Neural progenitor cell (in vitro differentiated cells): ENCODE measurements around the gene CBFA2T3. TPM values are rescaled to one million over a fixed set of nuclear protein-coding genes. Genes with fewer than 3 reads are reported as not detected.

Experiments used
- DNase-seq: peaks from one replicate; pipeline ENCODE4 v3.0.0-alpha.2; 2016; ENCODE audit warnings: low spot score
- H2AFZ ChIP-seq: fragments of 200-600 bp; sonication (generic); replicated peaks from 2 replicates; pipeline ENCODE4 v1.6.1; 2016; ENCODE audit warnings: antibody characterized with exemption
- H3F3A ChIP-seq: fragments of 200-600 bp; sonication (generic); 2 replicates; pipeline ENCODE4 v1.6.1; 2016; ENCODE audit warnings: antibody characterized with exemption, low read depth
- H3K27ac ChIP-seq: fragments of 200-600 bp; sonication (generic); 2 replicates; pipeline ENCODE4 v1.5.1; 2016; ENCODE audit warnings: mild to moderate bottlenecking
- H3K27me3 ChIP-seq: fragments of 200-600 bp; sonication (generic); 2 replicates; pipeline ENCODE4 v1.6.1; 2016; ENCODE audit warnings: mild to moderate bottlenecking, moderate library complexity
- H3K36me3 ChIP-seq: fragments of 200-600 bp; sonication (generic); 2 replicates; pipeline ENCODE4 v1.5.1; 2016
- H3K4me1 ChIP-seq: fragments of 200-600 bp; sonication (generic); 2 replicates; pipeline ENCODE4 v1.6.1; 2016; ENCODE audit warnings: mixed run types
- H3K4me2 ChIP-seq: fragments of 200-600 bp; sonication (generic); 2 replicates; pipeline ENCODE4 v1.6.1; 2016
- H3K4me3 ChIP-seq: fragments of 200-600 bp; sonication (generic); 2 replicates; pipeline ENCODE4 v1.5.1; 2016
- H3K79me2 ChIP-seq: fragments of 200-600 bp; sonication (generic); 2 replicates; pipeline ENCODE4 v1.6.1; 2016; ENCODE audit warnings: low read depth
- H3K9ac ChIP-seq: fragments of 200-600 bp; sonication (generic); 2 replicates; pipeline ENCODE4 v1.6.1; 2016
- H3K9me3 ChIP-seq: fragments of 200-600 bp; sonication (generic); 2 replicates; pipeline ENCODE4 v1.5.1; 2016; ENCODE audit warnings: low read depth
- H4K20me1 ChIP-seq: fragments of 200-600 bp; sonication (generic); 2 replicates; pipeline ENCODE4 v1.6.1; 2016; ENCODE audit warnings: low read depth
- H3K27ac Mint-ChIP-seq: 3 replicates; pipeline ENCODE4 v1.8.0; 2021; ENCODE audit warnings: mixed read lengths
- H3K27me3 Mint-ChIP-seq: 2 replicates; pipeline ENCODE4 v1.8.0; 2022; ENCODE audit warnings: low read depth, mild to moderate bottlenecking, inconsistent platforms, moderate library complexity, mixed read lengths; ENCODE audit not compliant: insufficient read depth
- H3K36me3 Mint-ChIP-seq: 3 replicates; pipeline ENCODE4 v1.8.0; 2021; ENCODE audit warnings: mixed read lengths
- H3K4me1 Mint-ChIP-seq: 3 replicates; pipeline ENCODE4 v1.8.0; 2021; ENCODE audit warnings: mixed read lengths
- H3K4me3 Mint-ChIP-seq: 3 replicates; pipeline ENCODE4 v1.8.0; 2021; ENCODE audit warnings: mild to moderate bottlenecking, moderate library complexity, mixed read lengths
- H3K9me3 Mint-ChIP-seq: 3 replicates; pipeline ENCODE4 v1.8.0; 2020; ENCODE audit warnings: mixed read lengths
- EZH2 ChIP-seq: fragments of 200-600 bp; sonication (generic); IDR thresholded peaks from 2 replicates; pipeline ENCODE4 v1.6.1; 2017; ENCODE audit warnings: antibody characterized with exemption, mild to moderate bottlenecking, moderate library complexity
- EZH2phosphoT487 ChIP-seq: fragments of 200-600 bp; sonication (generic); IDR thresholded peaks from 2 replicates; pipeline ENCODE4 v1.6.1; 2017; ENCODE audit warnings: antibody characterized with exemption
- total RNA-seq: library from RNA; depleted of rRNA; stranded (reverse); fragments of >200 nt; gene quantifications from 2 replicates; pipeline ENCODE4 v1.2.3, GENCODE V29; 2015; ENCODE audit warnings: low replicate concordance
- TF ChIP-seq, protein P1 (sequence below): fragments of 200-600 bp; sonication (generic); IDR thresholded peaks from 2 replicates; pipeline ENCODE4 v1.5.1; 2017; ENCODE audit warnings: antibody characterized with exemption, mild to moderate bottlenecking

CBFA2T3 gene
- total RNA-seq, 1 donor from 2014 or later: 0.22 TPM

DNA sequence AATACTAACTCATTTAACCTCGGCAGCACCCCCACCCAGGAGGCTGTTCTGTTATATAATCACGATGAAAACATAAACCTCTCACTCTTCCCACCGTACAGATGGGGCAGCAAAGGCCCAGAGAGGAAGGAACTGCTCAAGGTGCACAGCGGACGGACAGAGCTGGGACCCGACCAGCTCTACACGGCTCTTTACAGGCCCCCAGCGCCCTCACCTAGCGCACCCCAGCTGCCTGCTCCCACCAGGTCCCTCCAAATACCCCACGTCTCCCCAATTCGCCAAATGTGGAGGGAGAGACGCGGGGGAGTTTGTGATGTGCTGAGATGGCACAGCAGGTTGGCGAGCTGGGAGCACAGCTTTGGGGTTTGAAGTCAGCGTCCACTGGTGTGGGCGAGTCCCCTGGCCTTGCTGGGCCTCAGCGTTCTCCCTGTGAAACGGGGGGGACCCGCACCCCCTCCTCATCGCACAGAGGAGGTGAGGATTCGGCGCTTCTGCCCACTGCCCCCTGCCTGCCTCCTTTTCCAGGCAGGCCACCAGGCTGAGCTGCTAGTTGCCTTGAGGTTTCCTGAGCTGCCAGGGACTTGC lies 54.1 kb downstream of the CBFA2T3 start:
- Histone ChIP-seq H3K36me3 (no peaks in the 10 kb centered on the region), H3K9me3 (no peaks in the 10 kb centered on the region), H3K4me1 (peaks cover 14% of the 10 kb centered on the region), H3K4me3 (no peak overlapping the region), H2AFZ (no peak overlapping the region), H3K79me2 (no peaks in the 10 kb centered on the region), H3K27me3 (no peaks in the 10 kb centered on the region), H3K4me2 (no peak overlapping the region), H4K20me1 (no peaks in the 10 kb centered on the region), H3F3A (no peaks in the 10 kb centered on the region), H3K9ac (no peak overlapping the region), H3K27ac (no peak overlapping the region)
- DNase-seq: no peak
- TF ChIP-seq EZH2phosphoT487: no peak
- no peak for TF ChIP-seq EZH2
- TF ChIP-seq, protein P1, sequence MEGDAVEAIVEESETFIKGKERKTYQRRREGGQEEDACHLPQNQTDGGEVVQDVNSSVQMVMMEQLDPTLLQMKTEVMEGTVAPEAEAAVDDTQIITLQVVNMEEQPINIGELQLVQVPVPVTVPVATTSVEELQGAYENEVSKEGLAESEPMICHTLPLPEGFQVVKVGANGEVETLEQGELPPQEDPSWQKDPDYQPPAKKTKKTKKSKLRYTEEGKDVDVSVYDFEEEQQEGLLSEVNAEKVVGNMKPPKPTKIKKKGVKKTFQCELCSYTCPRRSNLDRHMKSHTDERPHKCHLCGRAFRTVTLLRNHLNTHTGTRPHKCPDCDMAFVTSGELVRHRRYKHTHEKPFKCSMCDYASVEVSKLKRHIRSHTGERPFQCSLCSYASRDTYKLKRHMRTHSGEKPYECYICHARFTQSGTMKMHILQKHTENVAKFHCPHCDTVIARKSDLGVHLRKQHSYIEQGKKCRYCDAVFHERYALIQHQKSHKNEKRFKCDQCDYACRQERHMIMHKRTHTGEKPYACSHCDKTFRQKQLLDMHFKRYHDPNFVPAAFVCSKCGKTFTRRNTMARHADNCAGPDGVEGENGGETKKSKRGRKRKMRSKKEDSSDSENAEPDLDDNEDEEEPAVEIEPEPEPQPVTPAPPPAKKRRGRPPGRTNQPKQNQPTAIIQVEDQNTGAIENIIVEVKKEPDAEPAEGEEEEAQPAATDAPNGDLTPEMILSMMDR: no peak
- no peak overlapping the region for H3K27ac Mint-ChIP-seq
- H3K4me1 Mint-ChIP-seq: peaks cover 16% of the 10 kb centered on the region
- H3K4me3 Mint-ChIP-seq: no peak overlapping the region
- peaks cover 7% of the 10 kb centered on the region for H3K27me3 Mint-ChIP-seq
- H3K36me3 Mint-ChIP-seq: no peaks in the 10 kb centered on the region
- H3K9me3 Mint-ChIP-seq: no peaks in the 10 kb centered on the region

DNA sequence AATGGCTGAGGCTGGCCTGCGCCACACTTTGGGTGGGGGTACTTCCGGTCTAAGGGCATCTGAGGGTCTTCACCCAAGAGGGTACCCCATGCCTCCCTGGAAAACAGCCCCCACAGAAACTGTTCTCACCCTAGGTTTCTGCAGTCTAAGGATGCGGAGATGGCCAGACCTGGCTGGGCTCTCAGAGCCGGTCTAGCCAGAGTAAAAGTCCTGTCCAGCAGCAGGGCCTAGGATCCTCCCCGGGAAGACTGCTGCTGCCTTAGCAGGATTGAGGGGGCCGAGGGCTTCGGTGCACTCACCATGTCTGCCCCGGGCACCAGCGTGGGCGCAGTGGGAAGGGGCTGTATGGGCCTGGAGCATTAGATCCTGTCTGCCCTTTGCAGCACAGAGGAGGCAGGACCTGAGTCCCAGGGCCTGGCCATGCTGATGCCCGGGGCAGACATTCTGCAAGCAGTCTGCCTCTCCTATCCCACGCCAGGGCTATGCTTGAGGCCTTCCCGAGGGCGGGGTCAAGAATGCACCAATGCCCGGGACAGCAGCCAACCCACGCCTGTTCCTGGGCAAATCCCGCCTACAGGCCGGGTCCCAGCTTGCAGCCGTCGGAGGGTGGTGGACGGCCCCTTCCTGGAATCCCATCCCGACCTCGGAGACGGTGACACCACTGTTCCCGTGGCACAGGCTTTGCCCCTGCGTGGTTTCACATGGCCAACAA lies 54.7 kb downstream of the CBFA2T3 start:
- Histone ChIP-seq H3K4me3 (no peak overlapping the region), H3K36me3 (no peaks in the 10 kb centered on the region), H3K79me2 (no peaks in the 10 kb centered on the region), H3K9ac (no peak overlapping the region), H3K4me1 (peaks cover 14% of the 10 kb centered on the region), H3F3A (no peaks in the 10 kb centered on the region), H3K9me3 (no peaks in the 10 kb centered on the region), H3K4me2 (no peak overlapping the region), H4K20me1 (no peaks in the 10 kb centered on the region), H3K27ac (no peak overlapping the region), H2AFZ (no peak overlapping the region), H3K27me3 (no peaks in the 10 kb centered on the region)
- peak; percentile 54 for DNase-seq
- H3K9me3 Mint-ChIP-seq: no peaks in the 10 kb centered on the region
- no peaks in the 10 kb centered on the region for H3K36me3 Mint-ChIP-seq
- peaks cover 20% of the 10 kb centered on the region for H3K4me1 Mint-ChIP-seq
- TF ChIP-seq EZH2phosphoT487 (no peak), EZH2 (no peak)
- TF ChIP-seq, protein P1: no peak
- H3K27ac Mint-ChIP-seq: peak overlapping the region; percentile 50
- peaks cover 7% of the 10 kb centered on the region for H3K27me3 Mint-ChIP-seq
- H3K4me3 Mint-ChIP-seq: no peak overlapping the region

DNA sequence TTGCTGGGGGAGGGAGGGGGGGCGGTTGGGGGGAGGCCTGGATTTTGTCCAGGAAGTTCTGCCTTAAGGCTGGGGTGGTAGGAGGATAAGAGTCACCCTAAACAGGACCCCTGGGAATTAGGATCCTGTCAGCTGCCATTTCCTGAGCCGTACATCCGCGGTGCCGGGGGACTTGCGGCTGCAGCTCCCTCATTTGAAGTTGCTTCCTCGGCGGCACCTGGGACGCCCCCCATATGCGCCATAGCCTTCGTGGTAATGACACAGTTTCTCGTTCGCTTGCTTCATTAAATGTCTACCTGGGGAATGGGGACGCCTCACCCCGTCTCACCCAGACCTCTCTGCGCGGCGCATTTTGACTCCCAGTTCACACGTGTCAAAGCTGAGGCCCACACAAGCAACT lies 55.4 kb downstream of the CBFA2T3 start:
- no peak overlapping the region for H3K27ac Mint-ChIP-seq

More for the DNA sequence above, 55.4 kb downstream of the CBFA2T3 start:
- H3K79me2 ChIP-seq: no peaks in the 10 kb centered on the region
- no peaks in the 10 kb centered on the region for H3K27me3 ChIP-seq
- H3K4me1 ChIP-seq: peaks cover 14% of the 10 kb centered on the region
- no peak overlapping the region for H3K9ac ChIP-seq
- peaks cover 4% of the 10 kb centered on the region for H3K27me3 Mint-ChIP-seq
- no peaks in the 10 kb centered on the region for H3K36me3 Mint-ChIP-seq
- H3K36me3 ChIP-seq: no peaks in the 10 kb centered on the region
- peaks cover 2% of the 10 kb centered on the region for H3F3A ChIP-seq
- no peak overlapping the region for H3K4me3 Mint-ChIP-seq
- no peaks in the 10 kb centered on the region for H3K9me3 Mint-ChIP-seq
- no peaks in the 10 kb centered on the region for H3K9me3 ChIP-seq
- peaks cover 21% of the 10 kb centered on the region for H3K4me1 Mint-ChIP-seq
- DNase-seq: no peak
- H3K4me2 ChIP-seq: no peak overlapping the region
- no peak overlapping the region for H2AFZ ChIP-seq
- TF ChIP-seq, protein P1: no peak
- TF ChIP-seq EZH2phosphoT487: no peak
- TF ChIP-seq EZH2: no peak
- H3K27ac ChIP-seq: no peak overlapping the region
- no peaks in the 10 kb centered on the region for H4K20me1 ChIP-seq
- H3K4me3 ChIP-seq: no peak overlapping the region
